ENCODE measurements around the gene COA8. TPM values are rescaled to one million over a fixed set of nuclear protein-coding genes. Genes with fewer than 3 reads are reported as not detected.

COA8 gene
- total and polyA plus RNA-seq, 2 of the 8 experiments (the other 6 are each of a cell fraction or from before 2014, with no cell fraction given), result 7.1 to 35.5 TPM

- TF ChIP-seq GTF2F1 (IDR thresholded peaks at IDR 0.05; ENCODE audit: borderline replicate concordance, low read depth, low read length), result no peak
- peak; percentile 75 for TF ChIP-seq SAP30 (IDR thresholded peaks at IDR 0.05; ENCODE audit: insufficient read depth, insufficient replicate concordance, low read length)
- TF ChIP-seq YY1 (IDR thresholded peaks at IDR 0.05; ENCODE audit: low read depth, low read length), result no peak
- no peak for TF ChIP-seq EGR1 (IDR thresholded peaks at IDR 0.05; ENCODE audit: borderline replicate concordance, low read depth, low read length)
- no peak for TF ChIP-seq PHF8 (conservative IDR thresholded peaks at IDR 0.05; ENCODE audit: low read depth, low read length)
- no peak for TF ChIP-seq CEBPB (IDR thresholded peaks at IDR 0.05; ENCODE audit: low read depth, low read length)
- TF ChIP-seq CHD1 (IDR thresholded peaks at IDR 0.05; ENCODE audit: low read depth, low read length), result no peak
- no peak for TF ChIP-seq SIX5 (IDR thresholded peaks at IDR 0.05; ENCODE audit: low read depth, low read length)
- TF ChIP-seq FOSL1 (IDR thresholded peaks at IDR 0.05; ENCODE audit: insufficient read depth, low read depth, low read length), result no peak
- no peak for TF ChIP-seq JUND (IDR thresholded peaks at IDR 0.05; ENCODE audit: low read length)
- no peak for TF ChIP-seq MAFK (IDR thresholded peaks at IDR 0.05; ENCODE audit: low read depth, low read length)
- TF ChIP-seq HDAC6 (IDR thresholded peaks at IDR 0.05; ENCODE audit: low read depth, low read length), result no peak
- no peak for TF ChIP-seq TEAD4 (IDR thresholded peaks at IDR 0.05; ENCODE audit: low read depth, low read length)
- TF ChIP-seq SIRT6 (IDR thresholded peaks at IDR 0.05; ENCODE audit: low read length), result no peak
- TF ChIP-seq, protein P1, sequence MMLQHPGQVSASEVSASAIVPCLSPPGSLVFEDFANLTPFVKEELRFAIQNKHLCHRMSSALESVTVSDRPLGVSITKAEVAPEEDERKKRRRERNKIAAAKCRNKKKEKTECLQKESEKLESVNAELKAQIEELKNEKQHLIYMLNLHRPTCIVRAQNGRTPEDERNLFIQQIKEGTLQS (IDR thresholded peaks at IDR 0.05; ENCODE audit: insufficient read depth, low read depth, low read length), result no peak
- no peak for TF ChIP-seq BACH1 (IDR thresholded peaks at IDR 0.05; ENCODE audit: low read length)
- no peak for TF ChIP-seq RXRA (IDR thresholded peaks at IDR 0.05; ENCODE audit: insufficient read depth, low read depth, low read length)
- TF ChIP-seq, protein P2, sequence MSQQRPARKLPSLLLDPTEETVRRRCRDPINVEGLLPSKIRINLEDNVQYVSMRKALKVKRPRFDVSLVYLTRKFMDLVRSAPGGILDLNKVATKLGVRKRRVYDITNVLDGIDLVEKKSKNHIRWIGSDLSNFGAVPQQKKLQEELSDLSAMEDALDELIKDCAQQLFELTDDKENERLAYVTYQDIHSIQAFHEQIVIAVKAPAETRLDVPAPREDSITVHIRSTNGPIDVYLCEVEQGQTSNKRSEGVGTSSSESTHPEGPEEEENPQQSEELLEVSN (IDR thresholded peaks at IDR 0.05), result peak; percentile 78
- peak; percentile 22 to 24; a peak in 2 of 4 replicates for TF ChIP-seq RAD21 (IDR thresholded peaks at IDR 0.05 in 1 of 2, conservative IDR thresholded peaks at IDR 0.05 in 1 of 2; ENCODE audit: low read depth in 2 of 2, low read length in 2 of 2)
- TF ChIP-seq SIN3A (conservative IDR thresholded peaks at IDR 0.05 in 1 of 2, IDR thresholded peaks at IDR 0.05 in 1 of 2; ENCODE audit: low read depth in 1 of 2, low read length in 2 of 2), result peak; percentile 79 to 96; a peak in 3 of 4 replicates
- TF ChIP-seq SP1 (IDR thresholded peaks at IDR 0.05; ENCODE audit: low read depth, low read length), result no peak
- TF ChIP-seq NANOG (IDR thresholded peaks at IDR 0.05; ENCODE audit: insufficient read depth, low read depth, low read length, poor library complexity, severe bottlenecking), result no peak
- TF ChIP-seq EZH2 (IDR thresholded peaks at IDR 0.05; ENCODE audit: low read depth, low read length, severe bottlenecking), result no peak
- TF ChIP-seq RBBP5 (IDR thresholded peaks at IDR 0.05; ENCODE audit: borderline replicate concordance, low read depth, low read length), result no peak
Measured at GRCh38 chr14:103606963-103607668, 44.4 kb downstream of the COA8 start (continued).

Measured in H1 (cell line).